ENCODE results near the gene SWSAP1.

DNA sequence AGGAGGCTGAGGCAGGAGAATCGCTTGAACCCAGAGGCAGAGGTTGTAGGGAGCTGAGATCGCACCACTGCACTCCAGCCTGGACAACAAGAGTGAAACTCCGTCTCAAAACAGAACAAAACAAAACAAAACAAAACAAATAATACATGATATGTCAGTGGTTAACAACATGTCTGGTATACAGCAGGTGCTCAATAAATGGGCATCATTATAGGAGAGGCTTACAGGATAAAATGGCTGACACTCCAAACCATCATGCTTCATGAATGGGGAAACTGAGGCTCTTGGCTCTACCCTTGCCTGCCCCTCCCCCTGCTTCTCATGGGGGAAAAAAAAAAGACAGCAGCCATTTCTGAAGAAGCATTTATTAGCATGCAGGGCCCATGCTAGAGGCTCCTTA is 32.0 kb upstream of the SWSAP1 start:
- TF ChIP-seq CTCF (IDR thresholded peaks at IDR 0.05 in 4 of 5, conservative IDR thresholded peaks at IDR 0.05 in 1 of 5) (no peak), POLR2A (IDR thresholded peaks at IDR 0.05) (no peak)

Measured in gastrocnemius medialis (tissue), 4 donors.